K562 (cell line): ENCODE data around the gene TTBK2. TPM values are rescaled to one million over a fixed set of nuclear protein-coding genes. Genes with fewer than 3 reads are reported as not detected.

Experiments used
- ATAC-seq: fragments of 200-7000 bp; cut with Tn5 transposase; 3 replicates; pipeline ENCODE4 v1.9.1; 2020; ENCODE audit warnings: moderate library complexity
- BruUV-seq: library from RNA; stranded (reverse); fragments of 400-500 nt; replicated peaks from 2 replicates; lab custom pipeline; 2021; lab: Mats Ljungman, UMichigan
- CTCF ChIA-PET: fragments of 300-600 bp; formaldehyde crosslinking; extraction: SDS; loops from one replicate; lab custom pipeline; 2021; ENCODE audit warnings: low intra/inter-chr PET ratio; lab: Yijun Ruan, JAX
- POLR2A ChIA-PET: fragments of 300-600, 350-650 bp; sonication (Branson Sonifier 250); formaldehyde crosslinking; extraction: SDS; loops from one replicate; lab custom pipeline; 2021; ENCODE audit warnings: antibody characterized with exemption, inconsistent platforms; lab: Yijun Ruan, JAX
- DNase-seq, 4 experiments: peaks; one replicate each; pipeline versions ENCODE4 v3.0.0 to v3.0.0-alpha.2; 2011 to 2018; ENCODE audit warnings: low spot score in 3 of 4, mixed read lengths in 3 of 4; ENCODE audit errors: extremely low read depth in 1 of 4
- FAIRE-seq: peaks from 2 replicates; lab custom pipeline; 2011; peaks lifted over from hg19 to GRCh38; lab: Jason Lieb, UNC
- H2AFZ ChIP-seq: 2 replicates; pipeline ENCODE4 v1.6.0; 2011; ENCODE audit warnings: low read depth, low read length, control low read depth, inconsistent platforms
- H3K27ac ChIP-seq: fragments of 200-600 bp; 3 replicates; pipeline ENCODE4 v1.8.0; 2011; ENCODE audit warnings: low read depth, mild to moderate bottlenecking, control low read depth, inconsistent platforms, low read length, moderate library complexity, mixed read lengths; ENCODE audit errors: extremely low read depth
- H3K27me3 ChIP-seq, 2 experiments: fragments of 300-600 bp in 1 of 2; 2 replicates in 1 of 2; 3 replicates in 1 of 2; pipeline versions ENCODE4 v1.6.0 to v1.8.0; 2011; ENCODE audit warnings: inconsistent platforms in 2 of 2, low read length in 2 of 2, mild to moderate bottlenecking in 1 of 2, mixed read lengths in 1 of 2, moderate library complexity in 1 of 2; ENCODE audit not compliant: control insufficient read depth in 2 of 2, insufficient read depth in 2 of 2
- H3K36me3 ChIP-seq: fragments of 300-600 bp; 3 replicates; pipeline ENCODE4 v1.8.0; 2011; ENCODE audit warnings: mild to moderate bottlenecking, low read length, inconsistent platforms; ENCODE audit not compliant: control insufficient read depth, insufficient read depth
- H3K4me1 ChIP-seq, 2 experiments: fragments of 200-600 bp in 1 of 2; replicated peaks in 1 of 2; 2 replicates in 1 of 2; 3 replicates in 1 of 2; pipeline versions ENCODE4 v1.5.1 to v1.8.0; 2011; ENCODE audit warnings: inconsistent platforms in 2 of 2, low read length in 2 of 2, mild to moderate bottlenecking in 1 of 2, mixed read lengths in 1 of 2, moderate library complexity in 1 of 2; ENCODE audit not compliant: control insufficient read depth in 2 of 2, insufficient read depth in 2 of 2
- H3K4me2 ChIP-seq: 2 replicates; pipeline ENCODE4 v1.6.1; 2011; ENCODE audit warnings: low read length, control low read depth, inconsistent platforms, mixed read lengths; ENCODE audit not compliant: insufficient read depth
- H3K4me3 ChIP-seq: fragments of 200-600 bp; sonication (generic), shearing (Covaris generic); 2 replicates; pipeline ENCODE4 v1.5.1; 2016; ENCODE audit warnings: control low read depth, inconsistent platforms
- H3K79me2 ChIP-seq: fragments of 200-600 bp; 3 replicates; pipeline ENCODE4 v1.8.0; 2011; ENCODE audit warnings: low read length, inconsistent platforms; ENCODE audit not compliant: control insufficient read depth, insufficient read depth
- H3K9ac ChIP-seq, 2 experiments: 2 replicates each; pipeline versions ENCODE4 v1.6.0 to v1.6.1; 2011; ENCODE audit warnings: low read depth in 2 of 2, low read length in 2 of 2, control low read depth in 1 of 2, inconsistent platforms in 1 of 2, mild to moderate bottlenecking in 1 of 2, mixed read lengths in 1 of 2; ENCODE audit not compliant: insufficient read depth in 1 of 2
- H3K9me1 ChIP-seq: one replicate; pipeline ENCODE4 v1.6.0; 2011; ENCODE audit warnings: inconsistent platforms, mild to moderate bottlenecking, low read length, moderate library complexity; ENCODE audit not compliant: control insufficient read depth, insufficient read depth
- H3K9me3 ChIP-seq: replicated peaks from 2 replicates; pipeline ENCODE4 v1.5.1; 2011; ENCODE audit warnings: low read depth, low read length, inconsistent platforms; ENCODE audit not compliant: control insufficient read depth, insufficient read depth
- H4K20me1 ChIP-seq: replicated peaks from 2 replicates; pipeline ENCODE4 v1.6.1; 2011; ENCODE audit warnings: low read length, inconsistent platforms, mixed read lengths; ENCODE audit not compliant: control insufficient read depth, insufficient read depth
- ARNT ChIP-seq, 2 experiments: fragments of 450-650 bp; IDR thresholded peaks; 2 replicates each; pipeline ENCODE4 v1.6.1; 2016; ENCODE audit warnings: mild to moderate bottlenecking in 1 of 2
- CCNT2 ChIP-seq: IDR thresholded peaks from 2 replicates; pipeline ENCODE4 v1.6.1; 2011; ENCODE audit warnings: borderline replicate concordance, low read depth, mild to moderate bottlenecking, moderate library complexity, mixed read lengths, low read length; ENCODE audit not compliant: insufficient read length; ENCODE audit errors: extremely low read depth
- E2F4 ChIP-seq: sonication (generic); formaldehyde crosslinking; IDR thresholded peaks from 2 replicates; pipeline ENCODE4 v1.8.0; 2022; ENCODE audit warnings: mild to moderate bottlenecking, low read depth, missing genetic modification reagents
- ETS2 ChIP-seq: IDR thresholded peaks from 2 replicates; pipeline ENCODE4 v1.6.1; 2016; ENCODE audit warnings: borderline replicate concordance, missing genetic modification characterization, mild to moderate bottlenecking, moderate library complexity, missing compliant biosample characterization; ENCODE audit not compliant: poor library complexity, severe bottlenecking
- KAT2B ChIP-seq: IDR thresholded peaks from one replicate; pipeline ENCODE4 v1.6.1; 2012; ENCODE audit warnings: low read depth, mild to moderate bottlenecking, control low read depth, inconsistent platforms, low read length, moderate library complexity
- KLF10 ChIP-seq: fragments of 250-450 bp; sonication (Bioruptor Pico); IDR thresholded peaks from 2 replicates; pipeline ENCODE4 v1.6.1; 2021; ENCODE audit warnings: matching md5 sums
- MBD2 ChIP-seq: sonication (generic); IDR thresholded peaks from 2 replicates; pipeline ENCODE4 v1.6.1; 2016; ENCODE audit warnings: low read depth, borderline replicate concordance
- NFE2L1 ChIP-seq: fragments of 450-650 bp; IDR thresholded peaks from 2 replicates; pipeline ENCODE4 v1.6.1; 2016; ENCODE audit warnings: missing genetic modification characterization, low read depth, mild to moderate bottlenecking, missing compliant biosample characterization, moderate library complexity, borderline replicate concordance
- SIX5 ChIP-seq, 2 experiments: IDR thresholded peaks; 2 replicates each; pipeline ENCODE4 v1.6.1; 2011; ENCODE audit warnings: low read length in 2 of 2, borderline replicate concordance in 1 of 2, low read depth in 1 of 2, mild to moderate bottlenecking in 1 of 2, moderate library complexity in 1 of 2; ENCODE audit not compliant: insufficient read depth in 1 of 2
- SMAD1 ChIP-seq: fragments of 150-350 bp; IDR thresholded peaks from 2 replicates; pipeline ENCODE4 v1.6.1; 2014; ENCODE audit warnings: low read length, low read depth; ENCODE audit not compliant: partially characterized antibody
- TEAD2 ChIP-seq: fragments of 450-650 bp; IDR thresholded peaks from 2 replicates; pipeline ENCODE4 v1.6.1; 2016; ENCODE audit warnings: missing genetic modification characterization, control low read depth, missing compliant biosample characterization
- TGIF2 ChIP-seq: sonication (generic); formaldehyde crosslinking; IDR thresholded peaks from 2 replicates; pipeline ENCODE4 v1.8.1; 2022; ENCODE audit warnings: mild to moderate bottlenecking, missing genetic modification reagents, moderate library complexity
- YBX1 ChIP-seq: fragments of 450-650 bp; IDR thresholded peaks from 2 replicates; pipeline ENCODE4 v1.7.1; 2016; ENCODE audit warnings: mild to moderate bottlenecking
- WGBS: fragments of 100-300 bp; shearing (Covaris generic); methylation state at CpG from one replicate; pipeline ENCODE4 v1.1.6; 2016; ENCODE audit warnings: low coverage, mixed read lengths; ENCODE audit not compliant: insufficient coverage; ENCODE audit errors: missing lambda C conversion rate; 5-methylcytosine and 5-hydroxymethylcytosine counted together
- in situ Hi-C: fragments of 300-500 bp; cut with MboI; formaldehyde crosslinking; loops from 4 replicates; pipeline ENCODE4 v1.15.0; 2018; ENCODE audit warnings: inconsistent platforms, mixed read lengths
- intact Hi-C: fragments of 100-400 bp; cut with micrococcal nuclease; formaldehyde crosslinking; loops from 2 replicates; pipeline ENCODE4 v1.14.2; 2022
- polyA plus RNA-seq, 8 experiments: library from polyadenylated mRNA; depleted of rRNA in 4 of 8; stranded (reverse) in 5 of 8; unstranded in 3 of 8; fragments of >200 nt; fragmentation: Nextera tagmentation in 2 of 8; fragmentation: Illumina TruSeq in 1 of 8; extraction: Ambion mirVana in 2 of 8; extraction: Trizol in 1 of 8; gene quantifications; 2 replicates each; pipeline versions ENCODE4 v1.2.1 to v1.2.3, GENCODE V29; 2011 to 2014; ENCODE audit warnings: inconsistent platforms in 1 of 8, missing spikeins in 1 of 8
- total RNA-seq, 7 experiments: library from RNA; depleted of rRNA in 6 of 7; stranded (reverse); fragments of >200 nt in 6 of 7; fragmentation: Illumina TruSeq in 2 of 7; extraction: Trizol in 2 of 7; gene quantifications; 2 replicates each; pipeline versions ENCODE4 v1.2.1 to v1.2.3, GENCODE V29; 2011 to 2021; ENCODE audit warnings: low replicate concordance in 1 of 7
- TF ChIP-seq, protein P1 (sequence below): fragments of 250-450 bp; sonication (Bioruptor Pico); IDR thresholded peaks from 2 replicates; pipeline ENCODE4 v1.5.0; 2021; ENCODE audit warnings: mild to moderate bottlenecking, moderate library complexity

TTBK2 gene
- total and polyA plus RNA-seq, 9 of the 15 experiments (the other 6 are each of a cell fraction or from before 2014, with no cell fraction given), result 0.89 to 8.0 (median 4.8) TPM

- ChIA-PET POLR2A (interaction anchor here (0.6 kb wide), 1 partner anchor 203 kb away, joined by 3 read pairs; no protein-coding TSS in a partner anchor), CTCF (no interaction called here)
- Histone ChIP-seq H3K9ac (no peak overlapping the region), H3K9me3 (no peaks in the 10 kb centered on the region), H2AFZ (no peak overlapping the region), H3K27me3 (no peaks in the 10 kb centered on the region), H3K36me3 (no peaks in the 10 kb centered on the region), H3K4me1 (no peaks in the 10 kb centered on the region; a peak in 1 of 5 replicates), H3K4me3 (no peak overlapping the region), H3K9me1 (no peaks in the 10 kb centered on the region), H3K27ac (no peak overlapping the region), H4K20me1 (no peaks in the 10 kb centered on the region), H3K4me2 (no peak overlapping the region), H3K79me2 (no peaks in the 10 kb centered on the region)
- no peak for FAIRE-seq
- intact Hi-C loops (no loop called here), in situ Hi-C loops (loop anchor here (5.0 kb wide), 1 partner anchor 212 kb away; no protein-coding TSS in a partner anchor)
- no peak for TF ChIP-seq TEAD2 (tag)
- no peak for TF ChIP-seq KAT2B
- TF ChIP-seq SMAD1, result no peak
- TF ChIP-seq ARNT (IDR thresholded peaks at IDR 0.05), result no peak
- no peak for TF ChIP-seq CCNT2
- TF ChIP-seq KLF10 (CRISPR knock-in tag), result no peak
- TF ChIP-seq MBD2, result no peak
- no peak for TF ChIP-seq NFE2L1 (tag)
- no peak for TF ChIP-seq E2F4 (CRISPR knock-in tag)
- no peak for TF ChIP-seq YBX1
- no peak for TF ChIP-seq TGIF2 (CRISPR knock-in tag)
- no peak for TF ChIP-seq ETS2 (tag)
- no peak for TF ChIP-seq SIX5 (IDR thresholded peaks at IDR 0.05; ENCODE audit: borderline replicate concordance in 1 of 2, insufficient read depth in 1 of 2, low read depth in 1 of 2, low read length in 2 of 2)
- TF ChIP-seq, protein P1, sequence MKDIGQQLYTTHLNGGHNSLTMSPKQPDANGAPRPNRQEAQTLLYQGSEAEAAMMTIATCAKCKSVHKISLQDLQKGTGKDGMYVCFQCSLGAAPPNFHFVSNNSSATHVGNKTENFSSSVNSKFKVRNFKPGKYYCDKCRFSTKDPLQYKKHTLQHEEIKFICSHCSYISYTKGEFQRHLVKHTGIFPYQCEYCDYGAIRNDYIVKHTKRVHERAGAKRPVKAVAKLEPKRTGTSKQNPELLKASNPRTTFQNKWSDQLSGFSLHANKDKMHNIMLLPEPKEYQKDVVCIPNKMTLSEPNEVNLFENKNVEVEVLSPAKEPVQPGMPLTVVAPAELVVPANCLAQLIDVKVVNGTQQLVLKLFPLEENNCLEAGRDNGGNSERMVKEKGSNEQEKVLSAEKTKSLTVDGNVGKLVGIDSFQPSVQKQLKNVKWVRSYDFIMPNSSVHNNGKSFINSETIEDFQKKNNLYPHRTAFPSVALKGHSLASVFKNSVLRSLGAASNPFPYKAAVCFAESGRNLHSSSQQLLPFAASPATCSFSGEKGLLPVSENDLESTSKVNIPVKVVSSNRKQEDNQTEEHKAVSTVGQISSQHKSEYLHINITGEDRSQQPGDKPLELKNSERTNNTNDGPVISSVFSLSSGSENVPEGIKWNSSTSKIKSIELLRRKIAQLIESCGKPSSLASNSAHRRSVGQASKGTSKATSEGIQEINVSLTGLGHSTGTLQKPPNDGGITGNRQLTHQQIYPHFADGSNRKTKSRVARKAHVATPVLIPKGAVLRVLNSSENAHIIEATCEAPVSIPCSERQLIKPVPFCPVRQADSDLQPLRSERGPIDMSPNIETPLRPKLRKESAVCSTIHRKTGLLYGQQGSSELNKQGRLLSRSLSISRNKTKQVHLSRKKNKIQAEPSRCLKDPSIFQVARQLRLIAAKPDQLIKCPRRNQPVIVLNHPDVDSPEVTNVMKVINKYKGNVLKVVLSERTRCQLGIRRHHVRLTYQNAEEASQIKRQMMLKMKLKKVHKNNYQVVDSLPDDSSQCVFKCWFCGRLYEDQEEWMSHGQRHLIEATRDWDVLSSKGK (CRISPR knock-in tag), result no peak
- BruUV-seq, result no TSS peak
- no peak for ATAC-seq
- DNase-seq, result no peak
- 13% methylated on average over 2 of the region's 2 CpGs for WGBS
Measured at GRCh38 chr15:42929306-42929848, 8.8 kb upstream of the TTBK2 start.
